ENCODE data around the gene ECE1.

The ECE1 gene

GRCh38 chr1:21200767-21201166 lies 89.5 kb downstream of the ECE1 start:
- Histone ChIP-seq H3K9me3 (ENCODE audit: insufficient read depth, low read depth, low read length) (no peaks in the 10 kb centered on the region), H4K20me1 (ENCODE audit: insufficient read depth, low read length, poor library complexity, severe bottlenecking) (no peaks in the 10 kb centered on the region), H3K79me2 (ENCODE audit: insufficient read depth, low read length) (no peaks in the 10 kb centered on the region), H3K36me3 (ENCODE audit: insufficient read depth, low read length) (no peaks in the 10 kb centered on the region), H3K4me2 (ENCODE audit: low read depth, low read length, poor library complexity, severe bottlenecking) (no peak overlapping the region), H3K4me3 (ENCODE audit: low read length, poor library complexity, severe bottlenecking) (no peak overlapping the region), H3F3A (ENCODE audit: low read depth) (no peaks in the 10 kb centered on the region), H2AFZ (ENCODE audit: low read length) (no peak overlapping the region), H3K9ac (ENCODE audit: low read depth, low read length, poor library complexity, severe bottlenecking) (no peak overlapping the region), H3K4me1 (ENCODE audit: insufficient read depth, low read length, poor library complexity, severe bottlenecking) (no peaks in the 10 kb centered on the region), H3K27me3 (ENCODE audit: insufficient read depth, low read length, poor library complexity, severe bottlenecking) (no peaks in the 10 kb centered on the region), H3K9me2 (replicated peaks; ENCODE audit: low read depth, low read length) (no peaks in the 10 kb centered on the region)
- TF ChIP-seq CTCF (conservative IDR thresholded peaks at IDR 0.05; ENCODE audit: low read length) (no peak), EZH2phosphoT487 (IDR thresholded peaks at IDR 0.05; ENCODE audit: borderline replicate concordance) (no peak)

GRCh38 chr1:21198929-21199328 lies 91.3 kb downstream of the ECE1 start:
- no peaks in the 10 kb centered on the region for H3K27me3 ChIP-seq (ENCODE audit: insufficient read depth, low read length, poor library complexity, severe bottlenecking)
- no peak overlapping the region for H3K4me2 ChIP-seq (ENCODE audit: low read depth, low read length, poor library complexity, severe bottlenecking)
- no peaks in the 10 kb centered on the region for H3K79me2 ChIP-seq (ENCODE audit: insufficient read depth, low read length)
- no peak overlapping the region for H3K4me3 ChIP-seq (ENCODE audit: low read length, poor library complexity, severe bottlenecking)
- H3K4me1 ChIP-seq (ENCODE audit: insufficient read depth, low read length, poor library complexity, severe bottlenecking) = no peaks in the 10 kb centered on the region
- H3K36me3 ChIP-seq (ENCODE audit: insufficient read depth, low read length) = no peaks in the 10 kb centered on the region
- no peaks in the 10 kb centered on the region for H3F3A ChIP-seq (ENCODE audit: low read depth)
- H2AFZ ChIP-seq (ENCODE audit: low read length) = no peak overlapping the region
- no peaks in the 10 kb centered on the region for H3K9me2 ChIP-seq (replicated peaks; ENCODE audit: low read depth, low read length)
- no peaks in the 10 kb centered on the region for H3K9me3 ChIP-seq (ENCODE audit: insufficient read depth, low read depth, low read length)
- TF ChIP-seq CTCF (conservative IDR thresholded peaks at IDR 0.05; ENCODE audit: low read length) = no peak
- no peak for TF ChIP-seq EZH2phosphoT487 (IDR thresholded peaks at IDR 0.05; ENCODE audit: borderline replicate concordance)
- no peaks in the 10 kb centered on the region for H4K20me1 ChIP-seq (ENCODE audit: insufficient read depth, low read length, poor library complexity, severe bottlenecking)
- no peak overlapping the region for H3K9ac ChIP-seq (ENCODE audit: low read depth, low read length, poor library complexity, severe bottlenecking)

DNA sequence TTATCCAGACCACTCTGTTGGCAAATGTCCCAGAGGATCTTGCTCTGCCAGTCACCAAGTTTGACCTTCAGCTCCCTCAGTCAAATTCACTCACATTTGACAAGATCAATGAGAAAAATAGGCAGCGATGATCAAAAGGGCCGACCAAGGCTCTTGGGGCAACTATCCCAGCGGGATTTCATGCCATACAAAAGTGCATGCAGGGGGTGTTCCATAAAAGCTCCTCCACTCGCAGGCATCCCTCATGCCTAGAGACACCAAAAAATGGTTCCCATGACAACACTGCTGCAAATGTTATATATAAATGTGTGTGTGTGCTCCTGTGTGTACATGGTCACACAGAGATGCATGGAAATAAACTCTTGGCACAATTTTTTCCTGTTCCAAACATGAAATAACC lies 97.4 kb downstream of the ECE1 start:
- no peaks in the 10 kb centered on the region for H3K27me3 ChIP-seq (ENCODE audit: insufficient read depth, low read length, poor library complexity, severe bottlenecking)
- H3K4me2 ChIP-seq (ENCODE audit: low read depth, low read length, poor library complexity, severe bottlenecking) = no peak overlapping the region
- H2AFZ ChIP-seq (ENCODE audit: low read length) = no peak overlapping the region
- H3K79me2 ChIP-seq (ENCODE audit: insufficient read depth, low read length) = no peaks in the 10 kb centered on the region
- TF ChIP-seq CTCF (conservative IDR thresholded peaks at IDR 0.05; ENCODE audit: low read length) (no peak), EZH2phosphoT487 (IDR thresholded peaks at IDR 0.05; ENCODE audit: borderline replicate concordance) (no peak)
- no peaks in the 10 kb centered on the region for H3K4me1 ChIP-seq (ENCODE audit: insufficient read depth, low read length, poor library complexity, severe bottlenecking)
- H3K36me3 ChIP-seq (ENCODE audit: insufficient read depth, low read length) = no peaks in the 10 kb centered on the region
- H4K20me1 ChIP-seq (ENCODE audit: insufficient read depth, low read length, poor library complexity, severe bottlenecking) = no peaks in the 10 kb centered on the region
- H3K9ac ChIP-seq (ENCODE audit: low read depth, low read length, poor library complexity, severe bottlenecking) = no peak overlapping the region
- no peaks in the 10 kb centered on the region for H3K9me2 ChIP-seq (replicated peaks; ENCODE audit: low read depth, low read length)
- H3K9me3 ChIP-seq (ENCODE audit: insufficient read depth, low read depth, low read length) = no peaks in the 10 kb centered on the region
- H3K4me3 ChIP-seq (ENCODE audit: low read length, poor library complexity, severe bottlenecking) = no peak overlapping the region
- H3F3A ChIP-seq (ENCODE audit: low read depth) = no peaks in the 10 kb centered on the region
